ENCODE data around the gene ZDHHC5. TPM values are rescaled to one million over a fixed set of nuclear protein-coding genes. Genes with fewer than 3 reads are reported as not detected.

The ZDHHC5 gene
- total and polyA plus RNA-seq, 2 of the 13 experiments (the other 11 are each of a cell fraction or from before 2014, with no cell fraction given): 26.6 to 34.0 TPM

- TF ChIP-seq E2F1 (CRISPR knock-in tag; IDR thresholded peaks at IDR 0.05) (no peak; the same call in 1 of the 2 replicates), ZNF275 (CRISPR knock-in tag; IDR thresholded peaks at IDR 0.05; ENCODE audit: borderline replicate concordance) (peak; percentile 78), SNAI1 (CRISPR knock-in tag; IDR thresholded peaks at IDR 0.05; ENCODE audit: borderline replicate concordance) (no peak; the same call in 1 of the 2 replicates), FIP1L1 (IDR thresholded peaks at IDR 0.05; ENCODE audit: borderline replicate concordance, insufficient read depth, low read depth, low read length) (no peak), ZNF282 (IDR thresholded peaks at IDR 0.05; ENCODE audit: partially characterized antibody) (no peak), IKZF4 (CRISPR knock-in tag; IDR thresholded peaks at IDR 0.05; ENCODE audit: borderline replicate concordance, low read depth, not compliant biosample characterization) (no peak), ZNF101 (CRISPR knock-in tag; IDR thresholded peaks at IDR 0.05; ENCODE audit: borderline replicate concordance, low read depth) (no peak), XBP1 (CRISPR knock-in tag; IDR thresholded peaks at IDR 0.05) (no peak), ZNF546 (CRISPR knock-in tag; conservative IDR thresholded peaks at IDR 0.05) (no peak), IRF1 (CRISPR knock-in tag; IDR thresholded peaks at IDR 0.05; ENCODE audit: low read depth) (no peak), AKAP8 (CRISPR knock-in tag; IDR thresholded peaks at IDR 0.05) (peak; percentile 69), HNRNPLL (IDR thresholded peaks at IDR 0.05; ENCODE audit: low read depth, low read length, poor library complexity, severe bottlenecking) (peak; percentile 90), KDM5B (CRISPR knock-in tag; IDR thresholded peaks at IDR 0.05; ENCODE audit: borderline replicate concordance) (peak; percentile 44; the same call in 1 of the 2 replicates), MTA3 (CRISPR knock-in tag; IDR thresholded peaks at IDR 0.05) (no peak), ZNF724P (CRISPR knock-in tag; IDR thresholded peaks at IDR 0.05; ENCODE audit: borderline replicate concordance) (0 out of 2 replicates have a peak, but pooled peaks have one; percentile 21), ZNF24 (IDR thresholded peaks at IDR 0.05) (no peak), ZMYM4 (CRISPR knock-in tag; IDR thresholded peaks at IDR 0.05) (peak; percentile 92), GATAD1 (CRISPR knock-in tag; IDR thresholded peaks at IDR 0.05) (peak; percentile 94), KAT8 (CRISPR knock-in tag; IDR thresholded peaks at IDR 0.05) (peak; percentile 96), USF2 (IDR thresholded peaks at IDR 0.05; ENCODE audit: low read depth, low read length) (0 out of 2 replicates have a peak, but pooled peaks have one; percentile 52), USF2 (CRISPR knock-in tag; IDR thresholded peaks at IDR 0.05; ENCODE audit: borderline replicate concordance) (peak; percentile 83; the same call in 1 of the 2 replicates), ZNF263 (CRISPR knock-in tag; IDR thresholded peaks at IDR 0.05) (no peak), ZNF547 (CRISPR knock-in tag; IDR thresholded peaks at IDR 0.05) (peak; percentile 24; the same call in 1 of the 2 replicates), ATM (IDR thresholded peaks at IDR 0.05; ENCODE audit: borderline replicate concordance) (no peak)
Measured at GRCh38 chr11:57741132-57742086, 73.5 kb downstream of the ZDHHC5 start, which contains the start of gene SELENOH (continued).
